GM18951 (cell line): ENCODE measurements around the gene ZDHHC16.

ENCODE experiments used
- POLR2A ChIP-seq: IDR thresholded peaks from 4 replicates; pipeline ENCODE4 v1.6.1; 2011; ENCODE audit warnings: mild to moderate bottlenecking; ENCODE audit not compliant: insufficient read length, insufficient read depth; ENCODE audit errors: extremely low read depth
- in situ Hi-C: fragments of 300-500 bp; cut with MboI; formaldehyde crosslinking; loops from one replicate; pipeline ENCODE4 v1.12.0; 2022; ENCODE audit warnings: low sequenced_read_pairs, mixed read lengths, inconsistent platforms; ENCODE audit not compliant: unreplicated experiment

The ZDHHC16 gene

DNA sequence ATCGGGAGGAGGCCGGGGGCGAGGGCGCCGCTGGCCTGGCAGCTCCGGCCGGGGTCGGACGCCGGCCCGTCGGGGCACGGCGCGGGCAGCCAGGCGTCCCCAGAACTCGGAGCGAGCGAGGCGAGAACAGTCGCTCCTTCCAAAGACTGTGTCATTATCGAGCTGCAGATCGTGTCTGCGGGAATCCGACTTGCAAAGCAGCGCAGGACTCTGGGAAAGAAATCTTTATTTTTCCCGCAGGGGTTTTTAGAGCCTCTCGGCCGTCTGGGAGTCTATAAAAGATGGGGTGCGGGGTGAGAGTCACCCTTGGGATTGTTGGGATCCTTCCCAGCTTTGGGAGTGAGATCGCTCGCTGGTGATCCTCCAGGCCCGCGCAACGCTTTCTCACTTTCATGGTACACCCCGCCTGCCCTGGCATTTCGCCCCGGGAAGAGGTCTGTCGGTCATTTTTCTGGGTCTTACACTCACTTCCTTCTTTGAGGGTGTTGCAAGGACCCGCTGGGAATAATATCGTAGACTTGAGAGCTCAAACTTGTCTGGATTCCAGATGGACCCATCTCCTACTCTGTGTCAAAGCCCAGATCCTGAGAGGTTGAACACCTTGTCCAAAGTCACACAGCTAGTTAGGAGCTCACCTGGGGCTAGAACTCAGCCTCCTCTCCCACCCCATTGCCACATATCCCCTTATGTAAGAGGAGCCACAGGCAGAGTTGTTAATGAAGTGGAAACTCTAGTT is 53.8 kb downstream of the ZDHHC16 start:
- in situ Hi-C loops = no loop called here
- no peak for TF ChIP-seq POLR2A

DNA sequence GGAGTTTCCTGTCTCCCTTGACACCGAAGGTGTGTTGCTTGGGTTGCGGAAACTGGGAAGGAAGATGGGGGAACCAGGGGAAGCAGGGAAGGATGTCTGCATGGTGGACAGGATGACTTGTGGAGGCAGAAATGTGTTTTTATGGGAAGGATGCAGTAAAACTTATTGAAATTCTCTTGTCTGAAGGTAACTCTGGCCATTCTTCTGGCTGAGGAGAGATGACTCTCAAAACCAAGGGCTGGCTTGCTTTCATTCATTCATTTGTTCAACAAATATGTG is 54.3 kb downstream of the ZDHHC16 start:
- no peak for TF ChIP-seq POLR2A
- in situ Hi-C loops = no loop called here

DNA sequence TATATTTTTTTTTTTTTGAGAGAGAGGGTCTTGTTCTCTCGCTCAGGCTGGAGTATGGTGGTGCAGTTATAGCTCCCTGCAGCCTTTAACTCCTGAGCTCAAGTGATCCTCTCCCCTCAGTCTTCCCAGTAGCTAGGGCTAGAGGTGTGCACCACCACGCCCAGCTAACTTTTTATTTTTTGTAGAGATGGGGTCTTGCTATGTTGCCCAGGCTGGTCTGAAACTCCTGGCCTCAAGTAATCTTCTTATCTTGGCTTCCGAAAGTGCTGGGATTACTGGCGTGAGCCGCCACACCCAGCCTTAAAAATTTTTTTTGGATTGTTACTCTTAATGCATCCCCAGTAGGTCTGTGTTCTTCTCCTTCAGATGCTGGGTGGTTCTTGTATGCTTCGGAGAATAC is 56.9 kb downstream of the ZDHHC16 start:
- in situ Hi-C loops = no loop called here
- no peak for TF ChIP-seq POLR2A

DNA sequence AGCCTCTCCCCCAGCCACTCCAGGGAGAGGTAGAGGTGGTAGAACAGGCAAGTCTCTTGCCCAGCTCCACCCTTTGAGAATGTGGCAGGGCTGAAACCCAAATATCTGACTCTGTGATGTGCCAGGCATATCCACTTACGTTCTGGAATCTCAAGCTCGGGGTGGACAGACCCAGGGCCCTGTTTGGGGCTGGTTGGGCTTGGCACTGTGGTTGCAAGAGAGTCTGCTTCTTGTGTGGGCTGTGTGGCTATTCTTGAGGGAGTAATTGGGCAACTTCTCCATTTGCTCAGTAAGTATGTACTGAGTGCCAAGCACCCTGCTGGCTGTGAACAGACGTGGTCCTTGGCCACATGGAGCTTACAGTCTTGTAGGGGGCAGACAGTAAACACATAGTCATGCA is 57.4 kb downstream of the ZDHHC16 start:
- no peak for TF ChIP-seq POLR2A
- in situ Hi-C loops = no loop called here

DNA sequence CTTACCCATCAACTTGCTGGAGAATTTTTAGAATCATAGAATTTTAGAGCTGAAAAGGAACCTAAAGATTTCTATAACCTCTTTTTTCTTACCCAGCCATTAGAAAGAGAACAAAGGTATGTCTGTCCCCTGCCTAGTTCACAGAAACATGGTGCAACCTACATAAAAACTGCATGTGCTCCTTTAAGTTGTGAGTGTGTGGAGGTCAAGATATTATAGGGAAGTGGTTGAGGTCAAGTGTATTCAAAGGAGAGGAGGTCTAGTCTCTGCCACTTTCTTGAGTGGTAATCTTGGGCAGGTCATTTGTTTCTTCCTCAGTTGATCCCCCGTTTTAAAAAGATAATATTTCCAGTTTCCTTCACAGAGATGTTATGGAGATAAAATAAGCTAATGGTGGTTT is 59.2 kb downstream of the ZDHHC16 start:
- no peak for TF ChIP-seq POLR2A
- in situ Hi-C loops = no loop called here

DNA sequence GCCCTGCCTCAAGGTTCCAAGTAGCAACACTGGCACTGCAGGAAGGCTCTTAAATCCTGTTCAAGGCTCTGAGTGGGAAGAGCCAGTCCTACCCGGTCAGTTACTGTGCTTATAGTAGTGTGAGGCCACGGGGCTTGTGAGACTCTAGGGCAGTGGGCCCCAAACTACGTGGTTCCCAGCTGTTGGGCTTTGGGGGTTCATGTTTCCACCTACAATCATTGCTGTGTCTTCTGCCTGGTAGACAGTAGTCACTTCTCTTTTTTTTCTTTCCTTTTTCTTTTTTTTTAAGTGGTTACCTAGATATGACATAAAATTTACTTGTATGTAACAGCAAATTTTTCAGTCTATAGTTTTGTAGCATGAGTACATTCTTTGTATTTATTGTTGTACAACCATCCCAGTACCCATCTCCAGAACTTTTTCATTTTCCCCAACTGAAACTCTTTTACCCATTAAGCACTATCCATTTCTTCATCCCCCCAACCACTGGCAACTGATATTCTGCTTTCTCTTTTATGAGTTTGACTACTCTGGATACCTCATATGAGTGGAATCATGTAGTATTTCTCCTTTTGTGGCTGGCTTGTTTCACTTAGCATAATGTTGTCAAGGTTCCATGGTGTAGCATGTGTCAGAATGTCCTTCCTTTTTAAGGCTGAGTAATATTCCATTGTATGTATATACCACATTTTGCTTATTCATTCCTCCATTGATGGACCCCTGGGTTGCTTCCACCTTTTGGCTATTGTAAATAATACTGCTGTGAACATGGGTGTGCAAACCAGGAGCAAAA is 60.4 kb downstream of the ZDHHC16 start:
- no peak for TF ChIP-seq POLR2A
- in situ Hi-C loops = no loop called here
